ENCODE measurements around the gene ZNF81. TPM values are rescaled to one million over a fixed set of nuclear protein-coding genes. Genes with fewer than 3 reads are reported as not detected.

Gene ZNF81
- total RNA-seq, 1 experiment from 2014 or later: 4.8 TPM

GRCh38 chrX:47843363-47843762 lies 6.7 kb downstream of the ZNF81 start:
- intact Hi-C loops (cut with micrococcal nuclease): no loop called here
- CTCF ChIA-PET: no interaction called here
- Histone ChIP-seq H3K27ac (ENCODE audit: low read depth, low read length) (no peak overlapping the region), H3K36me3 (ENCODE audit: control insufficient read depth in 1 of 2, insufficient read depth in 2 of 2, low read length in 2 of 2) (no peaks in the 10 kb centered on the region), H3K27me3 (ENCODE audit: insufficient read depth, low read length) (no peaks in the 10 kb centered on the region), H3K79me2 (ENCODE audit: insufficient read depth, low read length) (no peaks in the 10 kb centered on the region), H3K9ac (ENCODE audit: low read length) (no peak overlapping the region), H4K20me1 (ENCODE audit: insufficient read depth) (no peaks in the 10 kb centered on the region), H3K9me2 (ENCODE audit: insufficient read depth) (no peaks in the 10 kb centered on the region), H3K4me3 (replicated peaks in 1 of 2; ENCODE audit: low read depth in 1 of 2, low read length in 2 of 2) (no peak overlapping the region), H3K9me3 (ENCODE audit: control insufficient read depth in 1 of 2, insufficient read depth in 1 of 2, low read depth in 1 of 2, low read length in 2 of 2) (no peaks in the 10 kb centered on the region), H3K4me2 (ENCODE audit: low read length) (no peak overlapping the region), H3K4me1 (ENCODE audit: control insufficient read depth in 1 of 2, insufficient read depth in 2 of 2, low read length in 2 of 2) (no peaks in the 10 kb centered on the region), H2AFZ (ENCODE audit: low read depth, low read length, poor library complexity, severe bottlenecking) (no peak overlapping the region)
- RAD21 ChIA-PET (ENCODE audit: low non-redundant PET in 1 of 2, low total read pairs in 2 of 2, uncharacterized antibody in 2 of 2, unreplicated experiment in 2 of 2): interaction anchor here in 1 of 2 experiments (0.7 kb wide), 1 partner anchor 659 kb away, joined by 3 read pairs; no protein-coding TSS in a partner anchor
- POLR2A ChIA-PET: no interaction called here
- DNase-seq (ENCODE audit: low read depth, low spot score): no peak
- TF ChIP-seq FOSL1 (IDR thresholded peaks at IDR 0.05; ENCODE audit: low read depth): no peak
- TF ChIP-seq, protein P1, sequence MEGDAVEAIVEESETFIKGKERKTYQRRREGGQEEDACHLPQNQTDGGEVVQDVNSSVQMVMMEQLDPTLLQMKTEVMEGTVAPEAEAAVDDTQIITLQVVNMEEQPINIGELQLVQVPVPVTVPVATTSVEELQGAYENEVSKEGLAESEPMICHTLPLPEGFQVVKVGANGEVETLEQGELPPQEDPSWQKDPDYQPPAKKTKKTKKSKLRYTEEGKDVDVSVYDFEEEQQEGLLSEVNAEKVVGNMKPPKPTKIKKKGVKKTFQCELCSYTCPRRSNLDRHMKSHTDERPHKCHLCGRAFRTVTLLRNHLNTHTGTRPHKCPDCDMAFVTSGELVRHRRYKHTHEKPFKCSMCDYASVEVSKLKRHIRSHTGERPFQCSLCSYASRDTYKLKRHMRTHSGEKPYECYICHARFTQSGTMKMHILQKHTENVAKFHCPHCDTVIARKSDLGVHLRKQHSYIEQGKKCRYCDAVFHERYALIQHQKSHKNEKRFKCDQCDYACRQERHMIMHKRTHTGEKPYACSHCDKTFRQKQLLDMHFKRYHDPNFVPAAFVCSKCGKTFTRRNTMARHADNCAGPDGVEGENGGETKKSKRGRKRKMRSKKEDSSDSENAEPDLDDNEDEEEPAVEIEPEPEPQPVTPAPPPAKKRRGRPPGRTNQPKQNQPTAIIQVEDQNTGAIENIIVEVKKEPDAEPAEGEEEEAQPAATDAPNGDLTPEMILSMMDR (IDR thresholded peaks at IDR 0.05 in 2 of 3, conservative IDR thresholded peaks at IDR 0.05 in 1 of 3; ENCODE audit: borderline replicate concordance in 1 of 3, insufficient read depth in 1 of 3, low read depth in 2 of 3, low read length in 2 of 3): no peak
- TF ChIP-seq CEBPB (IDR thresholded peaks at IDR 0.05; ENCODE audit: low read depth): no peak
- TF ChIP-seq YY1 (IDR thresholded peaks at IDR 0.05; ENCODE audit: extremely low read depth, insufficient replicate concordance, low read depth, low read length): no peak
- no peak for TF ChIP-seq EGR1 (IDR thresholded peaks at IDR 0.05; ENCODE audit: low read depth)
- no peak for TF ChIP-seq CBX3 (IDR thresholded peaks at IDR 0.05; ENCODE audit: low read depth)
- TF ChIP-seq TCF7L2 (IDR thresholded peaks at IDR 0.05; ENCODE audit: borderline replicate concordance, extremely low read depth, insufficient read depth, insufficient read length): no peak
- no TSS peak for BruUV-seq (replicated peaks)
- no peak for ATAC-seq

DNA sequence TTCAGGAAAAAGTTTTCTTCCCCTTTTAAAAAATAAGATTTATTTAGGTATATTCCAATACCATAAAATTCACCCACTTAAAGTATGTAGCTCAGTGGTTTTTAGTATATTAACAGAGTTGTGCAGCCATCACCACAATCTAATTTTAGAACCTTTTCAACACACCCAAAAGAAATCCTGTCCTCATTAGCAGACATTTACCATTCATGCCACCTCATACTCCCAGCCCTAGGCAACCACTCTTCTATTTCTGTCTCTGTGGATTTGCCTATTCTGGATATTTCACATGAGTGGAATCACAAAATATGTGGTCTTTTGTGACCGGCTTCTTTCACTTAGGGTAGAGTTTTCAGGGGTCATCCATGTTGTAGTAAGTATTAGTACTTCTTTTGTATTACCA lies 7.4 kb downstream of the ZNF81 start:
- no TSS peak for BruUV-seq (replicated peaks)
- Histone ChIP-seq H2AFZ (ENCODE audit: low read depth, low read length, poor library complexity, severe bottlenecking) (no peak overlapping the region), H3K27me3 (ENCODE audit: insufficient read depth, low read length) (no peaks in the 10 kb centered on the region), H3K79me2 (ENCODE audit: insufficient read depth, low read length) (no peaks in the 10 kb centered on the region), H3K4me2 (ENCODE audit: low read length) (no peak overlapping the region), H3K9ac (ENCODE audit: low read length) (no peak overlapping the region), H4K20me1 (ENCODE audit: insufficient read depth) (no peaks in the 10 kb centered on the region), H3K4me3 (replicated peaks in 1 of 2; ENCODE audit: low read depth in 1 of 2, low read length in 2 of 2) (no peak overlapping the region), H3K36me3 (ENCODE audit: control insufficient read depth in 1 of 2, insufficient read depth in 2 of 2, low read length in 2 of 2) (no peaks in the 10 kb centered on the region), H3K27ac (ENCODE audit: low read depth, low read length) (no peak overlapping the region), H3K4me1 (ENCODE audit: control insufficient read depth in 1 of 2, insufficient read depth in 2 of 2, low read length in 2 of 2) (no peaks in the 10 kb centered on the region), H3K9me3 (ENCODE audit: control insufficient read depth in 1 of 2, insufficient read depth in 1 of 2, low read depth in 1 of 2, low read length in 2 of 2) (no peaks in the 10 kb centered on the region), H3K9me2 (ENCODE audit: insufficient read depth) (no peaks in the 10 kb centered on the region)
- TF ChIP-seq REST (IDR thresholded peaks at IDR 0.05; ENCODE audit: low read depth) (no peak), ATF3 (IDR thresholded peaks at IDR 0.05) (no peak), SIN3A (IDR thresholded peaks at IDR 0.05; ENCODE audit: low read depth) (no peak), JUND (IDR thresholded peaks at IDR 0.05) (no peak), ZNF274 (IDR thresholded peaks at IDR 0.05; ENCODE audit: low read depth, low read length) (no peak), POLR2A (IDR thresholded peaks at IDR 0.05; ENCODE audit: borderline replicate concordance, extremely low read depth, insufficient read depth, insufficient read length) (no peak)
- CTCF ChIA-PET: no interaction called here
- intact Hi-C loops (cut with micrococcal nuclease): no loop called here
- DNase-seq (ENCODE audit: low read depth, low spot score) (no peak), ATAC-seq (no peak)
- POLR2A ChIA-PET: no interaction called here
- RAD21 ChIA-PET (ENCODE audit: low non-redundant PET in 1 of 2, low total read pairs in 2 of 2, uncharacterized antibody in 2 of 2, unreplicated experiment in 2 of 2): interaction anchor here in 1 of 2 experiments (0.7 kb wide), 1 partner anchor 659 kb away, joined by 3 read pairs; no protein-coding TSS in a partner anchor

Measured in HCT116 (cell line).